GM23248 (cell line): ENCODE data around the gene TMIGD1. TPM values are rescaled to one million over a fixed set of nuclear protein-coding genes. Genes with fewer than 3 reads are reported as not detected.

Experiments used
- DNase-seq: peaks from one replicate; pipeline ENCODE4 v3.0.0-alpha.2; 2015
- H2AFZ ChIP-seq: fragments of 200-600 bp; sonication (generic); 2 replicates; pipeline ENCODE4 v1.6.1; 2016; ENCODE audit warnings: antibody characterized with exemption
- H3F3A ChIP-seq: fragments of 200-600 bp; sonication (generic); 2 replicates; pipeline ENCODE4 v1.6.1; 2016; ENCODE audit warnings: mild to moderate bottlenecking, antibody characterized with exemption, mixed run types; ENCODE audit not compliant: insufficient read depth
- H3K27ac ChIP-seq: fragments of 200-600 bp; sonication (generic); 2 replicates; pipeline ENCODE4 v1.5.1; 2016; ENCODE audit warnings: mild to moderate bottlenecking
- H3K27me3 ChIP-seq: fragments of 200-600 bp; sonication (generic); replicated peaks from 2 replicates; pipeline ENCODE4 v1.6.1; 2016; ENCODE audit warnings: mild to moderate bottlenecking; ENCODE audit not compliant: insufficient read depth
- H3K36me3 ChIP-seq: fragments of 200-600 bp; sonication (generic); 2 replicates; pipeline ENCODE4 v1.6.1; 2016; ENCODE audit warnings: low read depth, mild to moderate bottlenecking
- H3K4me1 ChIP-seq: fragments of 200-600 bp; sonication (generic); 2 replicates; pipeline ENCODE4 v1.6.1; 2016; ENCODE audit warnings: mild to moderate bottlenecking; ENCODE audit not compliant: insufficient read depth
- H3K4me2 ChIP-seq: fragments of 200-600 bp; sonication (generic); one replicate; pipeline ENCODE4 v1.6.1; 2016; ENCODE audit warnings: mild to moderate bottlenecking; ENCODE audit not compliant: unreplicated experiment
- H3K4me3 ChIP-seq: fragments of 200-600 bp; sonication (generic); 2 replicates; pipeline ENCODE4 v1.5.1; 2016; ENCODE audit warnings: mild to moderate bottlenecking
- H3K79me2 ChIP-seq: fragments of 200-600 bp; sonication (generic); 2 replicates; pipeline ENCODE4 v1.6.1; 2016; ENCODE audit warnings: mild to moderate bottlenecking; ENCODE audit not compliant: insufficient read depth
- H3K9ac ChIP-seq: fragments of 200-600 bp; sonication (generic); 2 replicates; pipeline ENCODE4 v1.6.1; 2016; ENCODE audit warnings: mild to moderate bottlenecking
- H3K9me2 ChIP-seq: fragments of 200-600 bp; sonication (generic); 2 replicates; pipeline ENCODE4 v1.6.1; 2016; ENCODE audit warnings: mixed run types, mild to moderate bottlenecking, moderate library complexity; ENCODE audit not compliant: insufficient read depth
- H3K9me3 ChIP-seq: fragments of 200-600 bp; sonication (generic); one replicate; pipeline ENCODE4 v1.6.1; 2017; ENCODE audit warnings: low read depth
- H4K20me1 ChIP-seq: fragments of 200-600 bp; sonication (generic); 2 replicates; pipeline ENCODE4 v1.6.0; 2016; ENCODE audit not compliant: insufficient read depth
- EZH2 ChIP-seq: fragments of 200-600 bp; sonication (generic); IDR thresholded peaks from 2 replicates; pipeline ENCODE4 v1.6.1; 2018; ENCODE audit warnings: antibody characterized with exemption, mild to moderate bottlenecking; ENCODE audit not compliant: insufficient read depth, poor library complexity, severe bottlenecking
- EZH2phosphoT487 ChIP-seq: fragments of 200-600 bp; sonication (generic); IDR thresholded peaks from 2 replicates; pipeline ENCODE4 v1.6.1; 2018; ENCODE audit warnings: antibody characterized with exemption, moderate library complexity, mild to moderate bottlenecking, low read depth; ENCODE audit not compliant: insufficient read depth
- WGBS, 2 experiments: methylation state at CpG; one replicate each; pipeline ENCODE4 v1.1.6; 2015 to 2017; ENCODE audit warnings: low lambda C conversion rate in 2 of 2, low coverage in 1 of 2; ENCODE audit errors: missing lambda C conversion rate in 2 of 2; 5-methylcytosine and 5-hydroxymethylcytosine counted together
- in situ Hi-C: fragments of 300-500 bp; cut with MboI; formaldehyde crosslinking; loops from 2 replicates; pipeline ENCODE4 v1.15.0; 2020
- polyA plus RNA-seq: library from polyadenylated mRNA; unstranded; fragments of >200 nt; fragmentation: Nextera tagmentation; extraction: Ambion mirVana; gene quantifications from 2 replicates; pipeline ENCODE4 v1.2.1, GENCODE V29; 2016
- total RNA-seq: library from RNA; depleted of rRNA; stranded (reverse); fragments of >200 nt; shearing (Covaris generic); gene quantifications from 2 replicates; pipeline ENCODE4 v1.2.3, GENCODE V29; 2014

TMIGD1 gene
- total and polyA plus RNA-seq, 2 experiments from 2014 or later = not detected

- TF ChIP-seq EZH2phosphoT487 = no peak
- TF ChIP-seq EZH2 = no peak
- Histone ChIP-seq H3K27ac (no peak overlapping the region), H3F3A (peaks cover 12% of the 10 kb centered on the region), H3K9ac (no peak overlapping the region), H3K9me3 (no peaks in the 10 kb centered on the region), H4K20me1 (no peaks in the 10 kb centered on the region), H3K9me2 (no peaks in the 10 kb centered on the region), H3K4me2 (no peak overlapping the region), H3K36me3 (no peaks in the 10 kb centered on the region), H3K4me1 (peaks cover 11% of the 10 kb centered on the region), H3K4me3 (no peak overlapping the region), H3K79me2 (no peaks in the 10 kb centered on the region), H2AFZ (no peak overlapping the region), H3K27me3 (no peaks in the 10 kb centered on the region)
- DNase-seq = no peak
- 93 to 98% methylated on average over 4 of the region's 4 CpGs for WGBS, 2 experiments
- in situ Hi-C loops = no loop called here
Measured at GRCh38 chr17:30334421-30334820, 564 bp upstream of the TMIGD1 start.

- H3K4me3 ChIP-seq = no peak overlapping the region
Measured at GRCh38 chr17:30332057-30332542, 1.8 kb downstream of the TMIGD1 start.

GRCh38 chr17:30326809-30327208, 7.0 kb downstream of the TMIGD1 start:
- 3 to 5% methylated on average over 1 of the region's 1 CpG for WGBS, 2 experiments
- in situ Hi-C loops = no loop called here
- Histone ChIP-seq H3K4me3 (no peak overlapping the region), H3K9ac (no peak overlapping the region), H3K79me2 (no peaks in the 10 kb centered on the region), H3F3A (peaks cover 2% of the 10 kb centered on the region; the same call in 1 of the 2 replicates), H3K9me3 (no peaks in the 10 kb centered on the region), H3K9me2 (no peaks in the 10 kb centered on the region), H3K4me1 (peaks cover 2% of the 10 kb centered on the region; the same call in 1 of the 2 replicates), H2AFZ (no peak overlapping the region), H3K27ac (no peak overlapping the region), H4K20me1 (no peaks in the 10 kb centered on the region), H3K4me2 (no peak overlapping the region), H3K36me3 (no peaks in the 10 kb centered on the region), H3K27me3 (no peaks in the 10 kb centered on the region; the same call in 1 of the 2 replicates)
- no peak for DNase-seq
- no peak for TF ChIP-seq EZH2
- TF ChIP-seq EZH2phosphoT487 = no peak

More at GRCh38 chr17:30332057-30332542, 1.8 kb downstream of the TMIGD1 start:
- H3K9me2 ChIP-seq = no peaks in the 10 kb centered on the region
- peaks cover 12% of the 10 kb centered on the region for H3F3A ChIP-seq
- no peaks in the 10 kb centered on the region for H3K36me3 ChIP-seq
- no peaks in the 10 kb centered on the region for H4K20me1 ChIP-seq
- peaks cover 11% of the 10 kb centered on the region for H3K4me1 ChIP-seq
- no peaks in the 10 kb centered on the region for H3K79me2 ChIP-seq
- 28% methylated on average over 4 of the region's 4 CpGs for WGBS, 2 experiments
- DNase-seq = peak; percentile 72
- TF ChIP-seq EZH2phosphoT487 = no peak
- TF ChIP-seq EZH2 = no peak
- in situ Hi-C loops = no loop called here
- H3K27ac ChIP-seq = peak overlapping the region; percentile 24
- no peaks in the 10 kb centered on the region for H3K27me3 ChIP-seq
- H3K4me2 ChIP-seq = peak overlapping the region; percentile 46
- peak overlapping the region; percentile 27; the same call in 1 of the 2 replicates for H3K9ac ChIP-seq
- H2AFZ ChIP-seq = peak overlapping the region; percentile 14; the same call in 1 of the 2 replicates
- no peaks in the 10 kb centered on the region for H3K9me3 ChIP-seq

GRCh38 chr17:30324723-30325122, 9.1 kb downstream of the TMIGD1 start:
- 77 to 79% methylated on average over 7 of the region's 7 CpGs for WGBS, 2 experiments
- DNase-seq = no peak
- H3K36me3 ChIP-seq = no peaks in the 10 kb centered on the region
- H3F3A ChIP-seq = no peaks in the 10 kb centered on the region
- H3K9me3 ChIP-seq = no peaks in the 10 kb centered on the region
- H3K27me3 ChIP-seq = no peaks in the 10 kb centered on the region; the same call in 1 of the 2 replicates
- H3K4me1 ChIP-seq = no peaks in the 10 kb centered on the region
- TF ChIP-seq EZH2 (no peak), EZH2phosphoT487 (no peak)
- no peaks in the 10 kb centered on the region for H3K79me2 ChIP-seq
- no peak overlapping the region for H2AFZ ChIP-seq
- H3K9me2 ChIP-seq = no peaks in the 10 kb centered on the region
- H4K20me1 ChIP-seq = no peaks in the 10 kb centered on the region
- no peak overlapping the region for H3K27ac ChIP-seq
- H3K9ac ChIP-seq = no peak overlapping the region
- H3K4me2 ChIP-seq = no peak overlapping the region
- H3K4me3 ChIP-seq = no peak overlapping the region
- in situ Hi-C loops = no loop called here

GRCh38 chr17:30323895-30324319, 9.9 kb downstream of the TMIGD1 start:
- Histone ChIP-seq H3F3A (no peaks in the 10 kb centered on the region), H3K36me3 (no peaks in the 10 kb centered on the region), H2AFZ (no peak overlapping the region), H3K4me3 (no peak overlapping the region), H3K4me2 (no peak overlapping the region), H4K20me1 (no peaks in the 10 kb centered on the region), H3K9ac (no peak overlapping the region), H3K9me2 (no peaks in the 10 kb centered on the region), H3K27me3 (no peaks in the 10 kb centered on the region; the same call in 1 of the 2 replicates), H3K9me3 (no peaks in the 10 kb centered on the region), H3K27ac (no peak overlapping the region), H3K4me1 (no peaks in the 10 kb centered on the region), H3K79me2 (no peaks in the 10 kb centered on the region)
- in situ Hi-C loops = no loop called here
- DNase-seq = peak; percentile 33
- TF ChIP-seq EZH2phosphoT487 (no peak), EZH2 (no peak)
